ENCODE results near the gene WFDC12.

WFDC12 gene

DNA sequence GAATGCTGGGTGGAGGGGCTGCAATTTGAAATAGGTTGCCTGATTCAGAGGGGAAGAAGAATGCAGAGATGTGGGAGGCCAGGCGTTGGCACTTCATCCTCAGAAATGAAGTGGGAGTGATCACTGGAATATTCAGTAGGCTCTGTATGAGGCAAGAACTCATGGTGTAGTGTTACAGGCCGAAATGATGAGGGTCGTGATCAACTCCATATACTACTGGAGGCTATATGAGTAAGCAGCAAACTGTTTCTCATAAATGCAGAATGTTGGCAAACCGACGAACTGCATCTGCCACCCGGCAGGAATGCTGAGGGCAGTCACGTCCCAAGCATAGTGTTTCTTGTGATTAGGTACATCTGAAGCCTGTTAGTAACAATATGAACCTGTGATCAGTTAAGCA, 36.0 kb downstream of the WFDC12 start:
- no peak for DNase-seq

DNA sequence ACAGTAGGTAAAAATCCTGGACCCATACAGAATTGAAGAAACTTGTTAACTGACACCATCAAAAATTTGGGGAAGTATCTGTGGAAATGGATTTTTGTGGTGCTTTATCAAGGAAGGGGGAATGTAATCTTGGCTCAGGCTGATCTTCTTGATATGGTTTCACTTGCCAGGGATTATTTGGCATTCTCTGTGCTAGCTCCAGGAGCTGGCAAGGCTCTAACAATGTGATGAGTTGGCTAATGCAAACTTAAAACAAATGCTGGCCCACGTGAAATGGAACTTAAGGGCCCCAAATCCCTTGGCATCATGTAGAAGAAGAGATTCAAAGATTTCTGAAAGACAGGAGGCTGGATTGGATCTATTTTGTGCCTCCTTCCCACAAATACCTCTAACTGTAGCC, 36.5 kb downstream of the WFDC12 start:
- no peak for DNase-seq

DNA sequence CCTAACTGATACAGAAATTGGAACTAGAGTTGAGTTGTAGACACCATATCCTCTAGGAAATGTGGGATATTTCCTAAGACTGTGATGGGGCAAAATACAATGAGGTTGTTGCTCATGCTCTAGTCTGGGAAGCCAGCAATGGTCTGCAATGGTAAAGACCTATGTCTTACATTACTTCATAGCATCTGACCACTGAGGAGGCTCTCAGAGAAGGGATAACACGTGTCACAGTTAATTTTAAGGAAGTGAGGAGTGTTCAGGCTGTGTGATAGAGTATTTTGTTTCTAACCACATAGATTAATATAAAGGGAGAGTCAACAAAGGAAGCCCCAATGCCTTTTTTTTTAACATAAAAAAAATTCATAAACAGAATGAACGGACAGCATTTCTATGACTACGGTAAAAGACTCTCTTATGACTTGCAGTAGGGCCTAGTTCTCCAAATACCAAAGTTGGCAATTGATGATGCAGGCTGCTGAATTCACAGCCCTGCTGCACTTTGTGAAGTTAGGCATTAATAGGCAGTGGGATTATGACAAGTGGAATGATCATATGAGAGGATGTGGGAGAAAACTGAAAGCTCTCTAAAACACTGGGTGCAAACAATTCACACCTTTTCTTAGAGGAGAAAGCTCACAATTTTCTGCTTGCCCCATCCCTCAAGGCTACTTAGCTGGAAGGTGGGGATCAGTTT, 37.0 kb downstream of the WFDC12 start:
- no peak for DNase-seq

DNA sequence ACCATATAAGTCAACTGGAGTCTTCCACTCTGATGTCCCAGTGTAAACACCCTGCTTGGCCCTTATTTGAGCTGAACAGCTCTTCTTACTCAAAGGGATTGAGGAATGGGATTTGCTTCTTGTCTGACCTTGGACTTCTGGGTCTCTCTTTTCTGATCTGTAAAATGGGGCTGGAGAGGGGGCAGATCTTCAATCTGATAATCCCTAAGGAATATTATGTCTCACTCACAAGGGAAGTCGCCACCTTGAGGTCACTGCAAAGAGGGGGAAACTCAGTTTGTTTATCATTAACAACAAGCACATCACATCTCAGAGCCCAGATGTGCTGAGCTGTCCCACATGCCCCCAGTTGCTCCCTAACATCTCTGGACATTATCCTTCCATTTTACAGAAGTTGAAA, 38.4 kb downstream of the WFDC12 start:
- DNase-seq = no peak

DNA sequence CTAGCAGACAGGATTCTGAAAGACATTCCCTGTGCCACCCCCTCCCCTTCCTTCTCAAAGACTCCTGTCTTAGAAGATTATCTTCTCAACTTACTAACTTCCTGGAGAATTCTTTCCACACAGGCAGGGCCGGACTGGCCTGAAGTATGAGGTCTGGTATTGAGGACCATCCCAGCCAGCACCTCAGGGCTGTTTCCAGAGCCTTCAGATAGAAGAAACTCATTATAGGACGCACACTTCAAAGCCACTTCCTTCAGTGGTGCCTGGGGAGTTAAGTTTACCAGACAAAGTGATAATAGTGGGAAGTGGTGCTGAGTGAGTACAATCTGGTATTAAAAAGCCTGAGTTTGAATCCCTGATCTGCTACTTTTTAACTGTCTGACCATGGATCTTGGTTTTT, 39.0 kb downstream of the WFDC12 start:
- DNase-seq = no peak

DNA sequence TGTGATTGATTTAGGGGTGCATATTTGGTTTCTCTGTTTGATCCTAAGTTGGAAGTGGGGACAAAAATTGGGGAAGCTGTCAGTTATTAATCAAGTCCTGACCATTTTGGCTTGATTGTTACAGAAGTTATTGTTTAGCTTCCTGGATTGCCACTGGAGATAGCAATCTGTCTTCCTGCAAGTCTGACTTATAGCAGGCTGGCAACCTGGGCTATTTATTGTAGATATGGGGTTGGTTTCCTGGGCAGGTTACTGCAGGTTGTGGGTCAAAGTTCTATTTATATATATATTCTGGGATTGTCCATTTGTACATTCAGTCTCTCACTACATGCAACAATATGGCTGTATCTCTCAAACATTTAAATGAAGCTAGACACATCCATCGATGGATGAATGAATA, 41.1 kb downstream of the WFDC12 start:
- no peak for DNase-seq

DNA sequence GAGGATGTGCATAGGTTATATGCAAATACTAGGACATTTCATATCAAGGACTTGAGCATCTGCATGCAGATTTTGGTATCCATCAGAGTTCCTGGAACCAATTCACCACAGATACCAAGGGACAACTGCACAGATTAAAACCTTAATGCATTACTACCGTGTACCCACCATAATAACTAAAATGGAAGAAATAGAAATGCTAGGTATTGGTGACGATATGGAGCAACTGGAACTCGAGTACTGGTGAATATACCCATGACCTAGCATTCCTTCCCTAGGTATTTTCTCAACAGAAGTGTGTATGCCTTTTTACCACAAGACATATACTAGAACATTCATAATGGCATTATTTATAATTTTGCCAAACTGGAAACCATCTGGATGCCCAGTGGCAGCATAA, 41.8 kb downstream of the WFDC12 start:
- no peak for DNase-seq

DNA sequence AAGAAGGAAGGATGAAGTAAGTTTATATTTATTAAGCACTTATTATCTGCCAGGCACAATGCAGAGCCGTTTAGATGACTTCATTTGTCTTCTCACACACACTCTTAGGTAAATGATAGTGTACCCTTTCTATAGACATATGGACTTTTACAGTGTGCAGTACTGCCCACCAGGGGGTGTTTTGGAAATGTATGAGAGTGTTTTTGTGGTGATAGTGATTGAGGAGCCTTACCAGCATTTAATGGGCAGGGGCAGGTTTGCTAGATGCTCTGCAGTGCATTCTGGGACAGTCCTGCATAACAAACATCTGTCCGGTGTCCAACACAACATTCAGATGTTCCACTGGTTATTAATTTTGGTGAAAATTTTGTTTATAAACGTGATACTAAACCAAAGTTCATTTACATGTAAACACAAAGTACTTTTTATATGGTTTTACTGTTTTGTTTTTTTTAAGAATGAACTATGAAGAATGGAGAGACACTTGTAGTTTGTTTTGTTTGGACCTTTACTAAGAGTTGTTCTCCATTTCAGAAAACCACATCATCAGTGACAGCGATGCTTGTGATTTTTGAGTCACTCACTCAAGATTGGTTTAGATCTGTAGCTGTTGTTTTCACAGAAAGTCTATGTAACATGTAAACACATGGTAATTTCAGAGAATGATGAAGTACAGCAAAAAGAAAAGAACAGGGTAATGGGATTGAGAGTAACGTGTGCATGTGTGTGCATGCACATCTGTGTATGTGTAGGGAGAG, 43.2 kb downstream of the WFDC12 start:
- no peak for DNase-seq

DNA sequence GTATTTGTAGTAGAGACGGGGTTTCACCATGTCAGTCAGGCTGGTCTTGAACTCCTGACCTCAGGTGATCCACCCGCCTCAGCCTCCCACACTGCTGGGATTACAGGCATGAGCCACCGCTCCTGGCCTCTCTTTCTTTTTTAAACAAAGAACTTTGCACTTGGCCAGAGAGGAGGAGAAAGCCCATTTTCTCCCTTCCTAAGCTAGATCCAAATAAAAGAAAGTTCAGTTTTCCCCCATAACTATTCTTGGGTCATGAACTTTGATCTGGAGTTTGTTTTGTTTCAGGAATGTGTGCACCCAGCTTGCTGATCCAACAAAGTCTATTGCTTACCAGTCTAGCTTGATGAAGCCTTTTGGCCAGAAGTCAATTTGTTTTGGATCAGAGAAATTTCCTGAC, 46.7 kb downstream of the WFDC12 start:
- DNase-seq = no peak
